Suppressor macrophage treated with lipopolysaccharide for 4 hours (primary cell): ENCODE results near the gene GUCY2D.
"Not testable (repeated sequence)": the region's sequence is repeated elsewhere in the genome, so short reads cannot be mapped to it uniquely, and the experiment has no call there.

ENCODE experiments used
- DNase-seq: peaks from one replicate; pipeline ENCODE4 v3.0.0-alpha.2; 2020

Gene GUCY2D

GRCh38 chr17:8001976-8002720 lies at the start of gene GUCY2D:
GUCY2D (plus strand) TSS chr17:8002615; CDS start chr17:8003048, 433 bp downstream.
- no peak for DNase-seq

GRCh38 chr17:7953266-7953665 lies 49.1 kb upstream of the GUCY2D start:
- not testable (repeated sequence) for DNase-seq

- DNase-seq, result no peak
Observed at GRCh38 chr17:7955414-7956227, 46.8 kb upstream of the GUCY2D start.

GRCh38 chr17:7956228-7956965 lies 46.0 kb upstream of the GUCY2D start:
- DNase-seq, result no peak

GRCh38 chr17:7959503-7960253 lies 42.7 kb upstream of the GUCY2D start:
- DNase-seq, result peak; percentile 14

GRCh38 chr17:7961421-7961820 lies 41.0 kb upstream of the GUCY2D start:
- no peak for DNase-seq

- DNase-seq, result no peak
Observed at GRCh38 chr17:7967751-7968150, 34.7 kb upstream of the GUCY2D start.

- DNase-seq, result peak; percentile 89
Observed at GRCh38 chr17:7969433-7969832, 33.0 kb upstream of the GUCY2D start.

GRCh38 chr17:7971651-7972050 lies 30.8 kb upstream of the GUCY2D start:
- no peak for DNase-seq

GRCh38 chr17:7972131-7972785 lies 30.2 kb upstream of the GUCY2D start:
- no peak for DNase-seq

GRCh38 chr17:7974638-7975131 lies 27.7 kb upstream of the GUCY2D start:
- no peak for DNase-seq

- no peak for DNase-seq
Observed at GRCh38 chr17:7977039-7977438, 25.4 kb upstream of the GUCY2D start.

GRCh38 chr17:7977805-7978204 lies 24.6 kb upstream of the GUCY2D start:
- DNase-seq, result no peak

- DNase-seq, result peak; percentile 77
Observed at GRCh38 chr17:7982173-7982572, 20.2 kb upstream of the GUCY2D start.

- DNase-seq, result no peak
Observed at GRCh38 chr17:7982666-7983065, 19.7 kb upstream of the GUCY2D start.

GRCh38 chr17:7984904-7985303 lies 17.5 kb upstream of the GUCY2D start:
- DNase-seq, result no peak

GRCh38 chr17:7987112-7987893 lies 15.1 kb upstream of the GUCY2D start:
- DNase-seq, result no peak

GRCh38 chr17:7988750-7989178 lies 13.7 kb upstream of the GUCY2D start:
- peak; percentile 95 for DNase-seq

- peak; percentile 84 for DNase-seq
Observed at GRCh38 chr17:7989781-7990655, 12.4 kb upstream of the GUCY2D start.

GRCh38 chr17:7992516-7992915 lies 9.9 kb upstream of the GUCY2D start:
- DNase-seq, result no peak
